A549 (cell line): ENCODE measurements around the gene RASA2. TPM values are rescaled to one million over a fixed set of nuclear protein-coding genes. Genes with fewer than 3 reads are reported as not detected.

Experiments
- ATAC-seq, 2 experiments: fragments of 200-7000 bp in 1 of 2; fragments of >200 bp in 1 of 2; cut with Nextera tagmentation in 1 of 2; cut with Tn5 transposase in 1 of 2; 3 replicates each; pipeline versions ENCODE4 v1.8.0 to v1.9.1; 2018 to 2020; ENCODE audit warnings: mild to moderate bottlenecking in 1 of 2, moderate library complexity in 1 of 2
- CTCF ChIA-PET: fragments of 300-600 bp; sonication (Branson Sonifier 250); formaldehyde crosslinking; extraction: SDS; loops from one replicate; lab custom pipeline; 2021; ENCODE audit warnings: antibody characterized with exemption, inconsistent platforms; lab: Yijun Ruan, JAX
- POLR2A ChIA-PET: fragments of 350-600 bp; formaldehyde crosslinking; extraction: SDS; loops from one replicate; lab custom pipeline; 2021; ENCODE audit warnings: antibody characterized with exemption, inconsistent platforms; lab: Yijun Ruan, JAX
- DNase-seq, 2 experiments: peaks; one replicate each; pipeline versions ENCODE4 v3.0.0 to v3.0.0-alpha.2; 2011 to 2016; ENCODE audit warnings: low read depth in 1 of 2, low spot score in 1 of 2
- FAIRE-seq: peaks from 2 replicates; lab custom pipeline; 2011; peaks lifted over from hg19 to GRCh38; lab: Jason Lieb, UNC
- H3K27ac ChIP-seq, 2 experiments: fragments of >200 bp; sonication (Bioruptor Twin); formaldehyde crosslinking; 3 replicates each; pipeline ENCODE4 v1.5.1; 2016 to 2017
- H3K4me1 ChIP-seq: fragments of >200 bp; sonication (Bioruptor Twin); formaldehyde crosslinking; 3 replicates; pipeline ENCODE4 v1.6.1; 2016
- H3K4me2 ChIP-seq: fragments of >200 bp; sonication (Bioruptor Twin); formaldehyde crosslinking; 3 replicates; pipeline ENCODE4 v1.6.1; 2016
- H3K4me3 ChIP-seq: fragments of >200 bp; sonication (Bioruptor Twin); formaldehyde crosslinking; 3 replicates; pipeline ENCODE4 v1.5.1; 2016
- H3K9me3 ChIP-seq: fragments of >200 bp; sonication (Bioruptor Twin); formaldehyde crosslinking; 3 replicates; pipeline ENCODE4 v1.6.1; 2016
- EHF ChIP-seq: fragments of 250-450 bp; sonication (Bioruptor Pico); IDR thresholded peaks from 2 replicates; pipeline ENCODE4 v1.5.0; 2020; ENCODE audit warnings: mild to moderate bottlenecking
- EP300 ChIP-seq, 2 experiments: fragments of >200 bp; sonication (Bioruptor Twin); formaldehyde crosslinking; IDR thresholded peaks; 2 replicates in 1 of 2; 3 replicates in 1 of 2; pipeline ENCODE4 v1.6.1; 2016 to 2017
- ESRRA ChIP-seq: fragments of 150-350 bp; IDR thresholded peaks from 2 replicates; pipeline ENCODE4 v1.6.1; 2014; ENCODE audit warnings: mild to moderate bottlenecking, low read length, borderline replicate concordance
- FOSL2 ChIP-seq, 2 experiments: fragments of 450-650 bp in 1 of 2; fragments of >200 bp in 1 of 2; sonication (Bioruptor Twin) in 1 of 2; formaldehyde crosslinking; IDR thresholded peaks; 2 replicates each; pipeline versions ENCODE4 v1.5.0 to v1.6.1; 2016 to 2020; ENCODE audit warnings: mild to moderate bottlenecking in 1 of 2, moderate library complexity in 1 of 2
- KDM5A ChIP-seq: fragments of 200-600 bp; sonication (generic); IDR thresholded peaks from 2 replicates; pipeline ENCODE4 v1.6.1; 2016; ENCODE audit warnings: antibody characterized with exemption, mild to moderate bottlenecking
- MAFK ChIP-seq: fragments of 450-650 bp; IDR thresholded peaks from 2 replicates; pipeline ENCODE4 v1.6.1; 2014; ENCODE audit not compliant: partially characterized antibody
- NPAS2 ChIP-seq: fragments of 250-450 bp; sonication (Bioruptor Pico); IDR thresholded peaks from 2 replicates; pipeline ENCODE4 v1.8.0; 2022; ENCODE audit warnings: mild to moderate bottlenecking, moderate library complexity, borderline replicate concordance
- PHF8 ChIP-seq: fragments of 200-600 bp; sonication (generic); IDR thresholded peaks from 2 replicates; pipeline ENCODE4 v1.6.1; 2016; ENCODE audit warnings: low read depth, mild to moderate bottlenecking, antibody characterized with exemption, moderate library complexity, borderline replicate concordance
- POLR2AphosphoS2 ChIP-seq: conservative IDR thresholded peaks from 2 replicates; pipeline ENCODE4 v1.6.1; 2012; ENCODE audit warnings: low read length, improper control_type of control experiment, inconsistent platforms
- RARB ChIP-seq: fragments of 250-450 bp; sonication (Bioruptor Pico); IDR thresholded peaks from 2 replicates; pipeline ENCODE4 v1.8.0; 2021; ENCODE audit warnings: mild to moderate bottlenecking, moderate library complexity
- RCOR1 ChIP-seq: fragments of 150-350 bp; IDR thresholded peaks from 2 replicates; pipeline ENCODE4 v1.6.1; 2014; ENCODE audit warnings: antibody characterized with exemption, low read length, low read depth
- RNF2 ChIP-seq: fragments of 200-600 bp; sonication (generic); IDR thresholded peaks from 2 replicates; pipeline ENCODE4 v1.6.1; 2016; ENCODE audit warnings: low read depth, mild to moderate bottlenecking, antibody characterized with exemption, moderate library complexity, borderline replicate concordance
- SREBF2 ChIP-seq: fragments of 450-650 bp; IDR thresholded peaks from 2 replicates; pipeline ENCODE4 v1.6.1; 2014; ENCODE audit warnings: mild to moderate bottlenecking, moderate library complexity
- ZNF302 ChIP-seq: fragments of 250-450 bp; sonication (Bioruptor Pico); IDR thresholded peaks from 2 replicates; pipeline ENCODE4 v1.9.0; 2021; ENCODE audit warnings: inconsistent platforms, mild to moderate bottlenecking, moderate library complexity
- ZSCAN20 ChIP-seq: fragments of 250-450 bp; sonication (Bioruptor Pico); IDR thresholded peaks from 2 replicates; pipeline ENCODE4 v1.8.0; 2022; ENCODE audit warnings: mild to moderate bottlenecking, moderate library complexity
- WGBS: methylation state at CpG from one replicate; pipeline ENCODE4 v1.1.6; 2017; ENCODE audit errors: missing lambda C conversion rate; 5-methylcytosine and 5-hydroxymethylcytosine counted together
- polyA plus RNA-seq, 4 experiments: library from polyadenylated mRNA; depleted of rRNA in 3 of 4; stranded (reverse); fragments of >200 nt; fragmentation: RNase III in 1 of 4; extraction: RNeasy Plus Mini Kit Qiagen cat#74134 plus additional on column Dnase treatment in 1 of 4; gene quantifications; 2 replicates in 3 of 4; 3 replicates in 1 of 4; pipeline ENCODE4 v1.2.3, GENCODE V29; 2011 to 2017
- TF ChIP-seq, protein P1 (sequence below): fragments of 150-350 bp; IDR thresholded peaks from 2 replicates; pipeline ENCODE4 v1.6.1; 2014; ENCODE audit warnings: low read depth, mild to moderate bottlenecking, low read length
- TF ChIP-seq, protein P2 (sequence below): fragments of 250-450 bp; sonication (Bioruptor Pico); IDR thresholded peaks from 2 replicates; pipeline ENCODE4 v1.5.0; 2020; ENCODE audit warnings: low read depth, mild to moderate bottlenecking, moderate library complexity
- TF ChIP-seq, protein P3 (sequence below): fragments of >200 bp; sonication (Bioruptor Twin); formaldehyde crosslinking; IDR thresholded peaks from 3 replicates; pipeline ENCODE4 v1.5.1; 2016

The RASA2 gene
- polyA plus RNA-seq, 2 of the 4 experiments (the other 2 are of a cell fraction): 6.7 to 12.0 TPM

DNA sequence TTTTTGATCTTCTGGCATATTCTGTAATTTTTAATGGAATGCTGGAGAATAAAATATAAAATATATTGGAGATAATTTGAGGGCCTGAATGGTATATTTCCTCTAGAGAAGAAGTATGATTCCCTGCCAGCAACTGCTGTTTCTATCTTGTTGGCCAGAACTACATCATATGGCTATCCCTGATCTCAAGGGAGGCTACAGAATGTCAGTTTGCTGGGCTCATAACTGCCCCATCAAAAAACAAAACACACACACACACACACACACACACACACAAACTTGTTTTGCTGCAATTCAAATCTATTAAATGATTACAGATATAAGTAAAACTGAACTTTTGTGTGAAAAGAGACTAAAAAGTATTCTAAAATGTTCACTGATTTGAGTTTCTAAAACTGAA lies 51.0 kb downstream of the RASA2 start:
- no peak for TF ChIP-seq EP300 (IDR thresholded peaks at IDR 0.05)
- no peak for TF ChIP-seq ZNF302 (CRISPR knock-in tag)
- TF ChIP-seq POLR2AphosphoS2: no peak
- no peak for TF ChIP-seq KDM5A
- TF ChIP-seq NPAS2 (CRISPR knock-in tag): no peak
- no peak for TF ChIP-seq ZSCAN20 (CRISPR knock-in tag)
- TF ChIP-seq PHF8: no peak
- H3K27ac ChIP-seq: peak overlapping the region in 1 of 2 experiments; percentile 36; a peak in 2 of 6 replicates
- no peak for ATAC-seq
- peak overlapping the region; percentile 54 for H3K4me2 ChIP-seq
- CTCF ChIA-PET: interaction anchor here (0.6 kb wide), 1 partner anchor 96 kb away, joined by 3 read pairs; no protein-coding TSS in a partner anchor
- POLR2A ChIA-PET: no interaction called here
- H3K4me3 ChIP-seq: no peak overlapping the region
- peaks cover 3% of the 10 kb centered on the region; the same call in 2 of the 3 replicates for H3K9me3 ChIP-seq
- FAIRE-seq: no peak
- no peak for DNase-seq
- H3K4me1 ChIP-seq: peaks cover 38% of the 10 kb centered on the region

DNA sequence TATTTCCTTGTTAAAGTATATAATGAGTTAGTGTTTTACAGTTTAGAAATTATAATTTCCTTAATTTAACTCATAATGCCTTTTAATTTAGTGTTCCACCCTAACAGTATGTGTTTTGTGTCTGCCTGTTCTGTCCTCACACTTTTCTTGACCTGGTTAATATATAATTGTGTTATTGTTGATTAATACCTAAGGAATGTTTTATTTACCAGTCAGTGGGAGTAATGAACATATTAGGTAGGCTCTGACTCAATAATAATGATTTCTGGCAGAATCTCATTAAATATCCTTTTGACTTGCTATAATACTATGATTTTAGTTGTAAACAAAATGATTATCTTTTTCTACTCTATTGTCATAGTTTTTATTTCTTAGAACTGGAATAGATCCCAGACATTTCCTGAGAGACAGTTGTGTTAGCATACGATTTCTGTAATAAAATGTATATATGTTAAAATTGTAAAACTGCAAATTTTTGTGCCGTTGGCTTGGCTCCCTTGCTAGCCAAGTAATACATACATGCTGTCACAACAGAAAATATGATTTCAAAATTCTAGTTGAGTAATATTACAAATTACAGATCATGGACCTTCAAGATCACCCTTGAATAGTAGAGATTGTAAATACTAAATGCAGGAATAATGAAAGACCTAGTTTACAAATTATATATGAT lies 51.9 kb downstream of the RASA2 start:
- Histone ChIP-seq H3K4me2 (peak overlapping the region; percentile 54), H3K9me3 (peaks cover 8% of the 10 kb centered on the region; the same call in 2 of the 3 replicates), H3K4me1 (peaks cover 38% of the 10 kb centered on the region), H3K27ac (peak overlapping the region in 1 of 2 experiments; percentile 48; a peak in 1 of 6 replicates)
- POLR2A ChIA-PET: no interaction called here
- WGBS: 34% methylated on average over 2 of the region's 2 CpGs
- ATAC-seq (peak in 1 of 2 experiments; percentile 27; a peak in 1 of 6 replicates), FAIRE-seq (no peak), DNase-seq (no peak)
- CTCF ChIA-PET: interaction anchor here (1.3 kb wide), 1 partner anchor 78 kb away, joined by 5 read pairs; no protein-coding TSS in a partner anchor
- TF ChIP-seq, protein P1, sequence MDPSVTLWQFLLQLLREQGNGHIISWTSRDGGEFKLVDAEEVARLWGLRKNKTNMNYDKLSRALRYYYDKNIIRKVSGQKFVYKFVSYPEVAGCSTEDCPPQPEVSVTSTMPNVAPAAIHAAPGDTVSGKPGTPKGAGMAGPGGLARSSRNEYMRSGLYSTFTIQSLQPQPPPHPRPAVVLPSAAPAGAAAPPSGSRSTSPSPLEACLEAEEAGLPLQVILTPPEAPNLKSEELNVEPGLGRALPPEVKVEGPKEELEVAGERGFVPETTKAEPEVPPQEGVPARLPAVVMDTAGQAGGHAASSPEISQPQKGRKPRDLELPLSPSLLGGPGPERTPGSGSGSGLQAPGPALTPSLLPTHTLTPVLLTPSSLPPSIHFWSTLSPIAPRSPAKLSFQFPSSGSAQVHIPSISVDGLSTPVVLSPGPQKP: no peak
- TF ChIP-seq RCOR1 (no peak), MAFK (no peak), EHF (no peak), ZNF302 (CRISPR knock-in tag) (no peak), RNF2 (no peak), SREBF2 (no peak), RARB (CRISPR knock-in tag) (no peak), FOSL2 (IDR thresholded peaks at IDR 0.05) (no peak), FOSL2 (CRISPR knock-in tag; IDR thresholded peaks at IDR 0.05) (no peak), ESRRA (no peak)
- TF ChIP-seq, protein P2, sequence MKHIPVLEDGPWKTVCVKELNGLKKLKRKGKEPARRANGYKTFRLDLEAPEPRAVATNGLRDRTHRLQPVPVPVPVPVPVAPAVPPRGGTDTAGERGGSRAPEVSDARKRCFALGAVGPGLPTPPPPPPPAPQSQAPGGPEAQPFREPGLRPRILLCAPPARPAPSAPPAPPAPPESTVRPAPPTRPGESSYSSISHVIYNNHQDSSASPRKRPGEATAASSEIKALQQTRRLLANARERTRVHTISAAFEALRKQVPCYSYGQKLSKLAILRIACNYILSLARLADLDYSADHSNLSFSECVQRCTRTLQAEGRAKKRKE (CRISPR knock-in tag): no peak
- TF ChIP-seq, protein P3, sequence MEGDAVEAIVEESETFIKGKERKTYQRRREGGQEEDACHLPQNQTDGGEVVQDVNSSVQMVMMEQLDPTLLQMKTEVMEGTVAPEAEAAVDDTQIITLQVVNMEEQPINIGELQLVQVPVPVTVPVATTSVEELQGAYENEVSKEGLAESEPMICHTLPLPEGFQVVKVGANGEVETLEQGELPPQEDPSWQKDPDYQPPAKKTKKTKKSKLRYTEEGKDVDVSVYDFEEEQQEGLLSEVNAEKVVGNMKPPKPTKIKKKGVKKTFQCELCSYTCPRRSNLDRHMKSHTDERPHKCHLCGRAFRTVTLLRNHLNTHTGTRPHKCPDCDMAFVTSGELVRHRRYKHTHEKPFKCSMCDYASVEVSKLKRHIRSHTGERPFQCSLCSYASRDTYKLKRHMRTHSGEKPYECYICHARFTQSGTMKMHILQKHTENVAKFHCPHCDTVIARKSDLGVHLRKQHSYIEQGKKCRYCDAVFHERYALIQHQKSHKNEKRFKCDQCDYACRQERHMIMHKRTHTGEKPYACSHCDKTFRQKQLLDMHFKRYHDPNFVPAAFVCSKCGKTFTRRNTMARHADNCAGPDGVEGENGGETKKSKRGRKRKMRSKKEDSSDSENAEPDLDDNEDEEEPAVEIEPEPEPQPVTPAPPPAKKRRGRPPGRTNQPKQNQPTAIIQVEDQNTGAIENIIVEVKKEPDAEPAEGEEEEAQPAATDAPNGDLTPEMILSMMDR: no peak
- TF ChIP-seq, all 56 proteins: peak for 0
- H3K4me3 ChIP-seq: no peak overlapping the region
